ENCODE results near the gene RIMS3.

GRCh38 chr1:40575336-40575735, 90.1 kb downstream of the RIMS3 start:
- TF ChIP-seq CTCF (IDR thresholded peaks at IDR 0.05) (no peak), EP300 (IDR thresholded peaks at IDR 0.05) (no peak), POLR2A (IDR thresholded peaks at IDR 0.05) (no peak)

Data from sigmoid colon (tissue), 4 donors.